Stomach (tissue), 9 donors: ENCODE data around the gene PMM2. TPM values are rescaled to one million over a fixed set of nuclear protein-coding genes. Genes with fewer than 3 reads are reported as not detected.

Experiments
- DNase-seq, 2 donors: peaks; one replicate each; pipeline versions ENCODE4 v3.0.0 to v3.0.0-alpha.2; 2013 to 2019
- H3K27ac ChIP-seq, 5 donors: fragments of 200-600 bp in 4 of 5; sonication (generic) in 4 of 5; one replicate each; pipeline ENCODE4 v1.5.1; 2013 to 2019; ENCODE audit warnings: mild to moderate bottlenecking in 1 of 5, moderate library complexity in 1 of 5
- H3K27me3 ChIP-seq, 3 donors: fragments of 200-600 bp; sonication (generic); one replicate each; pipeline ENCODE4 v1.5.1; 2017 to 2019; ENCODE audit warnings: mixed run types in 1 of 3
- H3K36me3 ChIP-seq, 4 donors: fragments of 200-600 bp; sonication (generic); 1 replicate in 3 of 4; 2 replicates in 1 of 4; pipeline ENCODE4 v1.5.1; 2016 to 2019
- H3K4me1 ChIP-seq, 4 donors: fragments of 200-600 bp; sonication (generic); one replicate each; pipeline ENCODE4 v1.5.1; 2016 to 2019
- H3K4me3 ChIP-seq, 4 donors: fragments of 200-600 bp; sonication (generic) in 3 of 4; one replicate each; pipeline ENCODE4 v1.5.1; 2016 to 2019; ENCODE audit warnings: mild to moderate bottlenecking in 1 of 4
- H3K9me3 ChIP-seq, 4 donors: fragments of 200-600 bp; sonication (generic); one replicate each; pipeline ENCODE4 v1.5.1; 2016 to 2019
- CTCF ChIP-seq, 7 experiments: fragments of 450-650 bp in 4 of 7; fragments of 200-600 bp in 3 of 7; sonication (generic) in 3 of 7; IDR thresholded peaks; one replicate each; pipeline ENCODE4 v1.5.1; 2016 to 2019; ENCODE audit warnings: antibody characterized with exemption in 7 of 7, control low read depth in 2 of 7, mild to moderate bottlenecking in 1 of 7
- EP300 ChIP-seq: sonication (generic); formaldehyde crosslinking; IDR thresholded peaks from one replicate; pipeline ENCODE4 v1.6.1; 2017; ENCODE audit warnings: antibody characterized with exemption
- POLR2A ChIP-seq, 4 donors: fragments of 450-650 bp; IDR thresholded peaks; one replicate each; pipeline ENCODE4 v1.6.1; 2016; ENCODE audit warnings: antibody characterized with exemption in 4 of 4, control low read depth in 2 of 4, mild to moderate bottlenecking in 1 of 4, moderate library complexity in 1 of 4
- POLR2AphosphoS5 ChIP-seq, 3 donors: sonication (generic); formaldehyde crosslinking; IDR thresholded peaks; one replicate each; pipeline ENCODE4 v1.6.1; 2016; ENCODE audit warnings: antibody characterized with exemption in 3 of 3
- WGBS, 5 donors: extraction: QIAGEN DNeasy Blood & Tissue Kit in 3 of 5; methylation state at CpG; one replicate each; pipeline versions ENCODE4 v1.1.5 to v1.1.7; 2013 to 2018; 5-methylcytosine and 5-hydroxymethylcytosine counted together
- intact Hi-C: fragments of 100-400 bp; cut with DNase I; formaldehyde crosslinking; loops from one replicate; pipeline ENCODE4 v1.15.1; 2023; ENCODE audit warnings: low total_unique reads
- polyA plus RNA-seq, 3 donors: library from polyadenylated mRNA; stranded (reverse); fragments of 200-250 nt; gene quantifications; one replicate each; pipeline ENCODE4 v1.2.3, GENCODE V29; 2013
- total RNA-seq, 5 donors: library from RNA; depleted of rRNA; stranded (reverse); fragments of >200 nt; gene quantifications; one replicate each; pipeline versions ENCODE4 v1.1.0 to v1.2.3, GENCODE V29; 2014 to 2016
- donor health status: healthy with polysubstance abuse.
- donor health status: Bipolar disorder and iron deficiency.
- donor health status: healthy.

The PMM2 gene
- total and polyA plus RNA-seq, 8 donors, result 15.1 to 89.3 (median 40.4) TPM

GRCh38 chr16:8773537-8773936 lies 24.1 kb upstream of the PMM2 start:
- Histone ChIP-seq H3K27me3 (no peaks in the 10 kb centered on the region), H3K4me1 (no peaks in the 10 kb centered on the region), H3K4me3 (no peak overlapping the region), H3K27ac (no peak overlapping the region), H3K9me3 (no peaks in the 10 kb centered on the region), H3K36me3 (peaks cover 5 to 82% (median 54%) of the 10 kb centered on the region in 4 donors)
- no peak for TF ChIP-seq CTCF (IDR thresholded peaks at IDR 0.05)
- TF ChIP-seq EP300, result no peak
- no peak for TF ChIP-seq POLR2A (IDR thresholded peaks at IDR 0.05)
- no peak for TF ChIP-seq POLR2AphosphoS5 (IDR thresholded peaks at IDR 0.05)
- intact Hi-C loops, result no loop called here
- 44 to 79% (median 57%) methylated on average over 3 of the region's 3 CpGs for WGBS, 5 donors
- no peak for DNase-seq

- no peaks in the 10 kb centered on the region for H3K9me3 ChIP-seq
- H3K27ac ChIP-seq, result no peak overlapping the region
- H3K27me3 ChIP-seq, result no peaks in the 10 kb centered on the region
- H3K36me3 ChIP-seq, result peaks cover 5 to 82% (median 52%) of the 10 kb centered on the region in 4 donors
- H3K4me1 ChIP-seq, result no peaks in the 10 kb centered on the region
- intact Hi-C loops, result no loop called here
- no peak for DNase-seq
- H3K4me3 ChIP-seq, result no peak overlapping the region
- WGBS, 5 donors, result 38 to 71% (median 50%) methylated on average over 11 of the region's 11 CpGs
- TF ChIP-seq CTCF (IDR thresholded peaks at IDR 0.05), result no peak
Measured at GRCh38 chr16:8774208-8774607, 23.4 kb upstream of the PMM2 start.

- Histone ChIP-seq H3K27me3 (no peaks in the 10 kb centered on the region), H3K36me3 (peaks cover 5 to 82% (median 55%) of the 10 kb centered on the region in 4 donors), H3K4me3 (no peak overlapping the region), H3K27ac (no peak overlapping the region), H3K9me3 (no peaks in the 10 kb centered on the region), H3K4me1 (no peaks in the 10 kb centered on the region)
- 88 to 100% (median 92%) methylated on average over 1 of the region's 1 CpG for WGBS, 5 donors
- no peak for TF ChIP-seq POLR2AphosphoS5 (IDR thresholded peaks at IDR 0.05)
- no peak for TF ChIP-seq EP300
- TF ChIP-seq POLR2A (IDR thresholded peaks at IDR 0.05), result no peak
- TF ChIP-seq CTCF (IDR thresholded peaks at IDR 0.05), result no peak
- no peak for DNase-seq
- intact Hi-C loops, result no loop called here
Measured at GRCh38 chr16:8775359-8775758, 22.3 kb upstream of the PMM2 start.

- TF ChIP-seq CTCF (IDR thresholded peaks at IDR 0.05) (no peak), POLR2AphosphoS5 (IDR thresholded peaks at IDR 0.05) (no peak), POLR2A (IDR thresholded peaks at IDR 0.05) (no peak)
- peak in 1 of 2 donors; percentile 51 for DNase-seq
- no peak overlapping the region for H3K27ac ChIP-seq
- H3K4me1 ChIP-seq, result no peaks in the 10 kb centered on the region
- peaks cover 5 to 88% (median 55%) of the 10 kb centered on the region in 4 donors for H3K36me3 ChIP-seq
- WGBS, 5 donors, result 43 to 83% (median 73%) methylated on average over 4 to 12 of the region's 12 CpGs
- no peaks in the 10 kb centered on the region for H3K27me3 ChIP-seq
- no peaks in the 10 kb centered on the region for H3K9me3 ChIP-seq
- no peak overlapping the region for H3K4me3 ChIP-seq
- intact Hi-C loops, result no loop called here
Measured at GRCh38 chr16:8776129-8776584, 21.5 kb upstream of the PMM2 start.
